MM.1S (cell line): ENCODE measurements around the gene ARHGDIB.

Experiments used
- DNase-seq: peaks from one replicate; pipeline ENCODE4 v3.0.0-alpha.2; 2015
- H2AFZ ChIP-seq: fragments of 300-600 bp; sonication (generic); 2 replicates; pipeline ENCODE4 v1.6.0; 2016; ENCODE audit warnings: antibody characterized with exemption, low read length
- H3F3A ChIP-seq: fragments of 300-600 bp; sonication (generic); 2 replicates; pipeline ENCODE4 v1.6.1; 2016; ENCODE audit warnings: mild to moderate bottlenecking, antibody characterized with exemption, low read length, moderate library complexity, mixed read lengths; ENCODE audit not compliant: insufficient read depth
- H3K27ac ChIP-seq: fragments of 300-600 bp; sonication (generic); 2 replicates; pipeline ENCODE4 v1.5.1; 2016; ENCODE audit warnings: mild to moderate bottlenecking, low read length
- H3K27me3 ChIP-seq: fragments of 300-600 bp; sonication (generic); replicated peaks from 2 replicates; pipeline ENCODE4 v1.6.0; 2016; ENCODE audit warnings: low read length; ENCODE audit not compliant: insufficient read depth
- H3K36me3 ChIP-seq: fragments of 300-600 bp; sonication (generic); replicated peaks from 2 replicates; pipeline ENCODE4 v1.6.1; 2016; ENCODE audit warnings: mild to moderate bottlenecking, low read length, mixed read lengths; ENCODE audit not compliant: insufficient read depth
- H3K4me1 ChIP-seq: fragments of 300-600 bp; sonication (generic); 2 replicates; pipeline ENCODE4 v1.6.1; 2016; ENCODE audit warnings: low read length, mixed read lengths
- H3K4me2 ChIP-seq: fragments of 300-600 bp; sonication (generic); 2 replicates; pipeline ENCODE4 v1.6.0; 2016; ENCODE audit warnings: low read depth, low read length
- H3K4me3 ChIP-seq: fragments of 300-600 bp; sonication (generic); 2 replicates; pipeline ENCODE4 v1.5.1; 2016; ENCODE audit warnings: low read length, mixed read lengths
- H3K79me2 ChIP-seq: fragments of 300-600 bp; sonication (generic); 2 replicates; pipeline ENCODE4 v1.6.1; 2016; ENCODE audit warnings: mixed run types, low read length, mixed read lengths
- H3K9ac ChIP-seq: fragments of 300-600 bp; sonication (generic); 2 replicates; pipeline ENCODE4 v1.6.1; 2016; ENCODE audit warnings: low read length, mixed read lengths
- H3K9me2 ChIP-seq: fragments of 300-600 bp; sonication (generic); replicated peaks from 2 replicates; pipeline ENCODE4 v1.6.1; 2016; ENCODE audit warnings: mild to moderate bottlenecking, low read length, mixed read lengths; ENCODE audit not compliant: insufficient read depth
- H3K9me3 ChIP-seq: fragments of 300-600 bp; sonication (generic); replicated peaks from 2 replicates; pipeline ENCODE4 v1.6.1; 2016; ENCODE audit warnings: mild to moderate bottlenecking, low read length, mixed read lengths; ENCODE audit not compliant: insufficient read depth
- H4K20me1 ChIP-seq: fragments of 300-600 bp; sonication (generic); 2 replicates; pipeline ENCODE4 v1.6.1; 2016; ENCODE audit warnings: mild to moderate bottlenecking, low read length, moderate library complexity, mixed read lengths; ENCODE audit not compliant: insufficient read depth
- EZH2 ChIP-seq: fragments of 300-600 bp; sonication (generic); optimal IDR thresholded peaks from 2 replicates; pipeline ENCODE3; 2017; ENCODE audit warnings: low read depth, mild to moderate bottlenecking, antibody characterized with exemption, low read length, mixed read lengths
- EZH2phosphoT487 ChIP-seq: fragments of 300-600 bp; sonication (generic); IDR thresholded peaks from 2 replicates; pipeline ENCODE4 v1.6.1; 2018; ENCODE audit warnings: antibody characterized with exemption, low read length
- TF ChIP-seq, protein P1 (sequence below): fragments of 300-600 bp; sonication (generic); IDR thresholded peaks from 2 replicates; pipeline ENCODE4 v1.5.1; 2016; ENCODE audit warnings: antibody characterized with exemption, low read length, mixed read lengths

Gene ARHGDIB

DNA sequence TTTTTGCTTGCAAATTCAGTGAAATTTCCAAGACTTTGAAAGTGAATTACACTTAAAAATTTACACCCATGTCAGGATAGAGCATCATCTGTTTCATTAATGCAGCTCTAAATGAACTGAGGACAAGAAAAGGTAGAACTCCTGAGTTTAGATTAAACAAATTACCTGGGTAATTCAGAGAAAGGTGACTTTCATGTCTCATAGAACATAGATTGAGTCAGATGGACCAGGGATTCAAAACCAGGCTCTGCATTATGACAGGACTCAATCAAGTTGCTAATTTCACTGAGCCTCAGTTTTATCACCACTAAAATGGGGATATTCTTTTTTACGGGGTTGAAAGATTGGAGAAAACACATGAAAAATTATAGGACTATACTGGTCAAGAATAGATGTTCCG, 4.5 kb downstream of the ARHGDIB start:
- H3F3A ChIP-seq = peaks cover 94% of the 10 kb centered on the region
- H3K4me3 ChIP-seq = peak overlapping the region; percentile 75
- peaks cover 66% of the 10 kb centered on the region for H3K4me1 ChIP-seq
- peaks cover 100% of the 10 kb centered on the region for H3K79me2 ChIP-seq
- H3K4me2 ChIP-seq = peak overlapping the region; percentile 95
- no peaks in the 10 kb centered on the region for H3K9me2 ChIP-seq
- peak overlapping the region; percentile 88 for H3K9ac ChIP-seq
- no peak for TF ChIP-seq EZH2phosphoT487
- no peaks in the 10 kb centered on the region; the same call in 1 of the 2 replicates for H3K36me3 ChIP-seq
- H3K27me3 ChIP-seq = no peaks in the 10 kb centered on the region
- DNase-seq = no peak
- H2AFZ ChIP-seq = no peak overlapping the region
- H4K20me1 ChIP-seq = no peaks in the 10 kb centered on the region
- peak overlapping the region; percentile 90 for H3K27ac ChIP-seq
- H3K9me3 ChIP-seq = no peaks in the 10 kb centered on the region

DNA sequence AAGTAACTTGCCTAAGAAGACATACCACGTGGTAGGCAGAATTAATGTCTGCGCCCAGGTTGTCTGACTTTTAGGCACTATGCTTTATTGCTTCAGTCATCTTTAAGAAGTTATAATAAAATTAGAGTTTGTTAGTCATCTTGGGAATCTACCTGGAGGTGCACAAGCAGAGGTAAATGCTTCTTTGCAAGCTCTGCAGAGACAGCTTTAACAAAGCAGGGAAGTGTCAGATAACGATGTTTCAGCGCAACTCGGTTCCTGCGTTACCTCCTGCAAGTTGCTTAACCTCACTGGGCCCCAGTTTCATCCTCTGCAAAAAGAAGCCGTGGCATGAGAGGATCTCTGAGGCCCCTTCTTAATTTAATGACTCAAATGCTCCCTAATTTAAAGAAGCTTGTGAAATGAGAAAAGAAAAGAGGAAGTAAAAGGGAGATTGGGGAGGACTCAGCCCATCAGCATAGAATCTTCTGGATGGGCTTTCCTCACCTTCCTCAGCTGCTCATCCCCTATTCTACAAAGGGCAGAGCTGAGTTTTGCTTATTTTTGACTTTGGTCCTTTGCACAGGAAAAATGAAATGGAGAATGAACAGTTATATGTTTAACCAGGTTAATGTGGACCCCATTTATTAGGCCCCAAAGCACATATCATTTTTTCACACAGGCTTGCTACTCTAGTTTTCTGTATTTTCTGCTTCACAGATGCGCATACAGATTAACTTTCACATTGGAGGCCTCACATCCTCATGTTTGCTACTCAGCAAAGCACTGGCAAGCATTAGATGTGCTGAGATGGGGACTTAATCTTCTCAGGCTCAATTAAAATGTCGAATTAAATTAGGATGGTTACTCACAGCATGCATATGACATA, 5.1 kb downstream of the ARHGDIB start:
- Histone ChIP-seq H3K4me3 (peak overlapping the region; percentile 75), H3F3A (peaks cover 94% of the 10 kb centered on the region), H3K79me2 (peaks cover 100% of the 10 kb centered on the region), H3K4me1 (peaks cover 72% of the 10 kb centered on the region), H4K20me1 (no peaks in the 10 kb centered on the region), H3K9me3 (no peaks in the 10 kb centered on the region), H3K4me2 (peak overlapping the region; percentile 95), H3K27ac (peak overlapping the region; percentile 90), H3K9me2 (no peaks in the 10 kb centered on the region), H3K9ac (peak overlapping the region; percentile 88; the same call in 1 of the 2 replicates), H2AFZ (no peak overlapping the region), H3K27me3 (no peaks in the 10 kb centered on the region), H3K36me3 (no peaks in the 10 kb centered on the region; the same call in 1 of the 2 replicates)
- TF ChIP-seq, protein P1, sequence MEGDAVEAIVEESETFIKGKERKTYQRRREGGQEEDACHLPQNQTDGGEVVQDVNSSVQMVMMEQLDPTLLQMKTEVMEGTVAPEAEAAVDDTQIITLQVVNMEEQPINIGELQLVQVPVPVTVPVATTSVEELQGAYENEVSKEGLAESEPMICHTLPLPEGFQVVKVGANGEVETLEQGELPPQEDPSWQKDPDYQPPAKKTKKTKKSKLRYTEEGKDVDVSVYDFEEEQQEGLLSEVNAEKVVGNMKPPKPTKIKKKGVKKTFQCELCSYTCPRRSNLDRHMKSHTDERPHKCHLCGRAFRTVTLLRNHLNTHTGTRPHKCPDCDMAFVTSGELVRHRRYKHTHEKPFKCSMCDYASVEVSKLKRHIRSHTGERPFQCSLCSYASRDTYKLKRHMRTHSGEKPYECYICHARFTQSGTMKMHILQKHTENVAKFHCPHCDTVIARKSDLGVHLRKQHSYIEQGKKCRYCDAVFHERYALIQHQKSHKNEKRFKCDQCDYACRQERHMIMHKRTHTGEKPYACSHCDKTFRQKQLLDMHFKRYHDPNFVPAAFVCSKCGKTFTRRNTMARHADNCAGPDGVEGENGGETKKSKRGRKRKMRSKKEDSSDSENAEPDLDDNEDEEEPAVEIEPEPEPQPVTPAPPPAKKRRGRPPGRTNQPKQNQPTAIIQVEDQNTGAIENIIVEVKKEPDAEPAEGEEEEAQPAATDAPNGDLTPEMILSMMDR = no peak
- TF ChIP-seq EZH2 (no peak), EZH2phosphoT487 (no peak)
- peak; percentile 55 for DNase-seq

DNA sequence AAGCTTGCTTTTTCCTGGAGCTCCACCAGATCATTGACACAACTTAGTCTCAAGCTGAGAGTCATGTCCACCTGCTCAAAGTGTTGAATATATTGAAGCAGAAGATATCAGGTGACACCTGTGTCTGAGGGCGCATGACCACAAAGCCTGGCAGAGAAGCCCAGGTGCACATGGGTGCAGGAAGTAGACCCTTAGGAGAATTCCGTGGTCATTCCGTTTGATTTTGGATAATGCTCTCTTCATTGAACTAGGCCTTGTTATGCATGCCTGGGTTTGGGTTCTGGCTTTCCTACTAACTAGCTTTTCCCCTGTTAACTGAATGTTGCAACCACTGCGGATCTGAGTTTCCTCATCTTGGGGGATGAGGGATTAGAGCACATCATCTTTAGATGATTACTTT, 7.1 kb downstream of the ARHGDIB start:
- Histone ChIP-seq H3K4me2 (peak overlapping the region; percentile 68), H3K4me1 (peaks cover 86% of the 10 kb centered on the region)

More for the DNA sequence above, 7.1 kb downstream of the ARHGDIB start:
- Histone ChIP-seq H2AFZ (no peak overlapping the region), H3K36me3 (no peaks in the 10 kb centered on the region; the same call in 1 of the 2 replicates), H3K9ac (peak overlapping the region; percentile 60), H3K9me2 (no peaks in the 10 kb centered on the region), H3K4me3 (no peak overlapping the region; the same call in 1 of the 2 replicates), H3K79me2 (peaks cover 100% of the 10 kb centered on the region), H3K27me3 (no peaks in the 10 kb centered on the region), H3F3A (peaks cover 98% of the 10 kb centered on the region), H3K27ac (peak overlapping the region; percentile 94), H4K20me1 (no peaks in the 10 kb centered on the region), H3K9me3 (no peaks in the 10 kb centered on the region)
- TF ChIP-seq, protein P1 = no peak
- TF ChIP-seq EZH2 (no peak), EZH2phosphoT487 (no peak)
- DNase-seq = peak; percentile 82
